H4 (cell line): ENCODE results near the gene CUZD1. TPM values are rescaled to one million over a fixed set of nuclear protein-coding genes. Genes with fewer than 3 reads are reported as not detected.

ENCODE experiments used
- DNase-seq: peaks from one replicate; pipeline ENCODE4 v3.0.0-alpha.2; 2015; ENCODE audit warnings: low spot score
- total RNA-seq: library from RNA; depleted of rRNA; stranded (reverse); fragments of >200 nt; shearing (Covaris generic); gene quantifications from 2 replicates; pipeline ENCODE4 v1.2.3, GENCODE V29; 2014

Gene CUZD1
- total RNA-seq, 1 experiment from 2014 or later = 0.99 TPM

DNA sequence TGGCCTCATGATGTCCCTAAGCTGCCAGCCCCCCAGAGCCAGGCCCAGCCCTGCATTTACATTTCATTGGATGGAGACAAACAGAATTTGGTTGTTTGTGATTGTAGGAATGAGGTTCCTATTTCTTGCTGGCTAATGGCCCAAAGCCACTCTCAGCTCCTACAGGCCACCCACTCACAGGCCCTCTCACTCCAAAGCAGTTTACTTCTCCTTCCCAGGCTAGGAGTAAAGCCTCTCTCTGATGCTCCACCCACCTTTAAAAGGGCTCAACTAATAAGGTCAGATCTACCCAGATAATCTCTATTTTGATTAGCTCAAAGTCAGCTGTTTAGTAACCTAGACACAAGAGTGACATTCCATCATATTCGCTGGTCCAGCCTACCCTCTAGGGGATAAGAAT is 11.2 kb upstream of the CUZD1 start:
- DNase-seq = no peak

DNA sequence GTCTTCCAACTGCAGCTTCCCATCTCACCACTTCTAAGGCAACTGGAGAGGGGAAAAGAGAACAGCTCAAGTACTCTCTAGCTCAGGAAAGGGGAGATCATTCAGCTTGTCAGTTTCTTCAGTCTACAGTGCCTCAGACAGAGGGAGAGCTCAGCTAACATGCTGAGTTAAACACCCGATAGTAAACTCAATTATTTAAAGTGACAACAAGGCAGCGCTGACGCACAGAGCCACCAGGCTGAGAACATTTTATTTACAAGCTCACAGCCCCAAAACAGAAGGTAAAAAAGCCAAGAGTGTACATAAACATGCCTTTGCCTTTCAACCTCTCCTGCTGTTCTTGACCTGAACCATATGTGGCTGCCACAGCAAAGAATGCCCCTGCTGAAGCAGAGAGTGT is 10.1 kb upstream of the CUZD1 start:
- DNase-seq = no peak

DNA sequence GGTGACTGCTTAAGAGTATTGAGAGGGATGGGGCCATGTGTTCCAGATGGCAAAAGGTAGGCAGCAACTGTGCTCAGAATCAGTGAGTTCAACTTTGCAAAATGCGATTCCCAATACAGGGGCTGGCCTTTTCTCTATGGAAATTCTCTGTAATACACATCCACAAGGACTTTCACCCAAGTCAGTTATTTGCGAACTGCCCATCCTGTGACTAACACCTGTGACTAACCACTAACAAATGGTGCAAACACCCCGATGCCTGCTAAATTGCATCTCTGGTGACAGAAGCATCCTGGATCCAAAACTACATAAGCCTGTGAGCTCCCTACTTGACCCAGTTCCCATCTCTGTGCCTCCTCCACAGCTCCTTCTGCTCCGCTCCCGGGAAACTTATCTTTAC is 9.0 kb upstream of the CUZD1 start:
- no peak for DNase-seq

DNA sequence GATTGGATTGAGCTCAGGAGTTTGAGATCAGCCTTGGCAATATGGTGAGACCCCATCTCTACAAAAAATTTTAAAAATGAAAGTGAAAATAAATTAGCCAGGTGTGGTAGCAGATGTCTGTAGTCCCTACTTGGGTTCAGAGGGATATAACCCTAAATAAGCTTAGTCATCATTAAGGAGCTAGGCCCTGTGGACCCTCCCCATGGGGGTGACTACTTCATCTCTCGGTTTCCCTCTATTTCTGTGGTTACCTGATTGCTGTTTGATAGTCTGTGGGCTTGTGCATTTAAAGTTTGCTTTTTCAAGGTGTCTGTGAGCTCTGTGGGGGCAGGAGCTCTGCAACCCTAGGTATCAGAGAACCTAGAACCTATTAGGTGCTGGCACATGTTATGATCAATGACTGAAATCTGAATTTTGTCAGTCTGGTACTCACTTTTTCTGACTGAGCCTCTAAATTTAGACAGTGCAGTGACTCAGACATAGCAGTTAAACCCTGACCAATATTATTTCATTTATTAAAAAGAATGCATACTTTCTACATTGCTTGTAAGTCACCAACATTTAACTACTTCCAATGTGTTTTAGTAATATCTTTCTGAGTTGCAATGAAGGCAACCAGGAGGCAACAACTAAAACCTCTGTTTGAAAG is 8.1 kb upstream of the CUZD1 start:
- DNase-seq = no peak

DNA sequence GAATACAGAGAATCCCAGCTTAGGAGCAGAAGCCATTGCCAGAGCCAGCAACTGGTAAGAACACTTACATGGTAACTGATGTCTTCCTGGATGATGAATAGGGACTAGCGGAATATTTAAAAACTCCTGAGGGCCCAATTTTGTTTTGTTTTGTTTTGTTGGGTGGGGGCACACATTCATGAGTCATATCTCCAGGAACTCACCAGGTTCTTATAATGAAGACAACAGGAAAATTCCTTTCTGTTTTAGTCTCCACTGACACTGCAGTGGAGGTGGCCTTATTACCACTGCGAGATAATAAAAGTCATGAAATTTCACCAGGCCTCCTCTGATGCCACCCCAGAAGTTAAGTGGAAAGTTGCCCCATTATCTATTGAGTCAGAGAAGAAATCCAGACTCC is 6.6 kb upstream of the CUZD1 start:
- no peak for DNase-seq

DNA sequence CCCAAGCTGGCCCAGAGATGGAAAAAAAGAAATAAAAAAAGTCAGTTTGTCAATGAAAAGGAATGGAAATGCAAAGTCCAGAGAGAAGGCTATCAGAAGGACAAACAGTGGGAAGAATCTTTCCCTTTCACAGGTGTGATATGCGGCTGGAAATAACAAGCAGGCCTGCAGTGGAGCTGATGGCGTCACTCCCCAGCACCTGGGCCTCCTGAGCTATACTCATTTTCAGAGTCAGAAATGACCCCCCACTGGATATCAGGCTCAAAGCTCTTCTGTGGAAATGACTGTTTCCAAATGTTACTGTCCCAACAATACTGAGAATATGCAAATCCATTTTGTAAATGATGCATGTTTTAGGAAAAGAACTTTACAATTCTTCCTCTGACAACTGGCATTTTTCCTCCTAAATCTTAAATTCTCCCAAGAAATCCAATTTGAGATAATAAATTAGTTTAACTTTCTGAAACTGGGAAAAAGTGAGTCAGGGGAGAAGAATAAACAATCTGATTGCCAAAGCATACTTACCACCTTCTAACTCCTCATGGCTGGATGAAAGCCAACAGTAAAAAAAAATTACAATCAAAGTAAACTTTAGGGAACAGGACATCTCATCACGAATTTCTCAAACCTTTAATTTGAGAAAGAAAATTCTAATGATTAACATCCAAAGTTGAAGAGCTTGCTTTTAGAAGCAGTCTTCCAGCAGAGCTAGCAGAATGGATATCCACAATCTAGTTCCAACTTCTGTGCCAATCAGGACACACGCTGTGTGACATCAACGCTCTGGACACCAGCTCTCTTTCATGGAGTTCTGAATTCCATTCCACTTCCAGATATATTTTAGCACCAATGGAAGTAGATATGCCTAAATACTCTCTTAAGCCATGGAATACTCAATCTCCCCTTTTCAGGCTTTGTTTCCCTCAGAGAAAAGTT is 5.3 kb upstream of the CUZD1 start:
- no peak for DNase-seq

DNA sequence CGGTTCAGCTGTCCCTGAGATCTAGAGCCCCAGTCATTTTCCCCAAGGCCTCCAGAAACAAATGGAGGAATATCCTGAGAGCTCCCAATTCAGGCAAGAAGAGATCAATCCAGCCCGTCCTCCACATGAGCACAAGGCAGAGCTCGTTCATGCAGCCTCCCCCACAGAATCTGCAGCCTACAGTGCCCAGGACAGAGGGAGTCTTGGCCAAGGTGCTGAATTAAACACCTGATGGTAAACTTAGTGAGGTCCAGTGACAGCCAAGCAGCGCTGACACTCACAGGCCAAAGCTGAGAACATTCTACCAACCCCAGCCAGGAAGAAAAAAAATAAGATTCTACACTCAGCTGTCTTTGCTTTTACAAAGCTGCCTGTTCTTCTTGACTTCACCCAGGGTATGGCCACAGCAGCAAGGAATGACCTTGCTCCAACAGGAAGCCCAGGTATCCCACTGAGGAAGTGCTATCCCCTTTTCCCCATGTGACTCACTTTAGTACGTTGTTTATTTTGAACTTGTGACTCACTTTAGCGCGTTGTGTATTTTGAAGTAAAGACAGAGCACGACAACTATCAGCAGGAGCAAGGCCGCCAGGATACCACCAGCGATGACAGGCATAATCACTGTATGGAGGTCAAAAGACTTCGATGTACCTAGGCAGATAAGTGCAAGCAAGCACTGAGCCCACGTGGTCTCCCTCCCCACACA is 4.4 kb upstream of the CUZD1 start:
- DNase-seq = peak; percentile 56

DNA sequence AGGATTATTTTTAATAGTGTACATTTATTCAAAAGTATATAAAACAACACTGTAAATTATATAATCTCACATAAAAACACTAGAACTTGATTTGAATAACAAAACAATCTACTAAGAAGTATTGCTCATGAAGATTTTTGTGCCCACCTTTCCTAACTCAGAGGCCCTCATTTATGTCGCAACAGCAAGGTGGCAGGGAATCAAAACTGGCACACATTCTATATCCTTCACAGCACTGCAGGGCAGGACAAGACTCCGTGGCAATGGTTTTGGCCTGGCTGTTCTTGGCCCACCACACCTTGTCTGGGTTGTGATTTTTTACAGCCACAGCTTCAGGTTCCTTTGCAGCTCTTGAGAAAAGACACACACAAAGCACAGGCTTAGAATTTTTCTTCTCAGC is 3.4 kb upstream of the CUZD1 start:
- DNase-seq = no peak

DNA sequence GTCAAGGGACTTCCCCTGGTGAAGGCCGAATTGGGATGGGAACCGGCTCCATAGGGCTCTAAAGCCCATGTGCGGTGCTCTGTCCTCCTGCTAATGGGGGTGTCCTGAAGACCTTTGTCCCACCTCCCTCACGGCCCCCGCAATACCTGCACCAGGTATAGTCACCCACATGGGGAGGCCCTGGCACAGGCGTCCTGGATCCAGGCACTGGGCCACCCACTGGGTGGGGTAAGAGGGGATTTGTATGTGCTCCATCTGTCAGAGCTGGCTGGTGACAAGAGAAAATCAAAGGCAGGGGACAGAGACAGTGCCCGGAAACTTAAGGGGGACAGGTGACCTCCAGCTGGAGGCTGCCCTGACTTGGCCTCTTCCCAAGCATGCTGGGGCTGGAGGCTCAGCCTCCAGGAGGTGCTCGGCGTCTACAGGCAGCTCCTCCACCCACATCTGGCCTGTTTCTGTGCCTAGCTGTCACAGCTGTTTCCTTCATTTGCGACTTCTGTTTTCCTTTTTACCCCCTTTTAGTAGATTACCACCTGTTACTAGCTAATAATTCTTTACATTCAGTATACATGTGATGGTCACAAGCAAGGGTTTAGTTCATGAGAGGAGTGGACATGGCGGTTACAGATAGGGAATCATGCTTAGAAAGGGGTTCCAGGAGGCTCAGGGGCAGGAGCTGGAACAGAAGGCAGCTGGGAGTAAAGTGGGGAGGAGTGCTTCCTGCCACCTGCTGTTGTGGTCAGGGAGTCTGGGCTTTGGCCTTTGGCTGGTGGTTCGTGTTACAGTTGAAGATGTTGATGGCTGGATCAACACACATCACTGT is 2.3 kb upstream of the CUZD1 start:
- DNase-seq = peak; percentile 39

DNA sequence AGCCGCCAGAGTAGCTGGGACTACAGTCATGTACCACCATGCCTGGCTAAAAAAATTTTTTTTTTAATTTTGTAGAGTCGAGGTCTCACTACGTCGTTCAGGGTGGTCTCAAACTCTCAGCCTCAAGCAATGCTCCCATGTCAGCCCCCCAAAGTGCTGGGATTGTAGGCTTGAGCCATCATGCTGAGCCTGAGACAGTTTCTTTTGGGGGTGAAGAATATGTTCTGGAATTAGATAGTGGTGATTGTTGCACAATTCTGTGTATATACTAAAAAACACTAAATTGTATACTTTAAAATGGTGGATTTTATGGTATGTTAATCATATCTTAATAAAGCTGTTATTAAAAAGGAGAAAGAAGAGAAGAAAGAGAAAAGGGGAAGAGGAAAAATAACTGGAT is 1.5 kb downstream of the CUZD1 start:
- no peak for DNase-seq

DNA sequence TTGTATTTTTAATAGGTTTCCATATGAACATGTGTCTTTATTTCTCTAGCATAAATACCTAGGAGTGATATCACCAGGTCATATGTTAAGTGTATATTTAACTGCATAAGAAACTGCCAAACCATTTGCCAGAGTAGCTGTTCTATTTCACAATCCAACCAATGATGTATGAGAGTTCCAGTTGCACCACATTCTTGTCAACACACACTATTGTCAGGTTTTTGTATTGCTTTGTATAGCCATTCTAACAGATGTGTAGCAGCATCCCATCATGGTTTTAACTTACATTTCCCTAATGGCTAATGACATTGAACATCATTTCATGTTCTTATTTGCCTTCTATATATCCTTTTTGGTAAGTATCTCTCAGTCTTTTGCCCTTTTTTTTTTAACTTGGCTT is 4.1 kb downstream of the CUZD1 start:
- DNase-seq = no peak

DNA sequence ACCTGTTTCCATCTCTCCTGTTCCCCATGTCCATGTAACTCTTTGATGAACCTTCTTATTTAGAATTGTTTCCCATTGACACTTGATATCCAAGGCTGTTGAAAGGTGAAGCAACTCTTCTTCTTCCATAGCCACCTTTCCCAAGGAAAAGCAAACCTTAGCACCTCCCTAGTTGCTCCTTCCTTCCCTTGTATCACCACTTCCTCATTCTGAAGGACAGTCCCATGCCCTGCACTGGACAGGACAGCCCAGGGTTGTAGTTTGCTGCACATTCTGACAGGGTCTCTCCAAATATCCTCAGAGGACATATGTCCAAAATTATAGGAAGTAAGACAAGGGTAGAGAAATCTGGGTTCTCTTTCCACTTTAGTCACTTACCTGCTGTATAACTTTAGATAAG is 6.2 kb downstream of the CUZD1 start:
- no peak for DNase-seq

DNA sequence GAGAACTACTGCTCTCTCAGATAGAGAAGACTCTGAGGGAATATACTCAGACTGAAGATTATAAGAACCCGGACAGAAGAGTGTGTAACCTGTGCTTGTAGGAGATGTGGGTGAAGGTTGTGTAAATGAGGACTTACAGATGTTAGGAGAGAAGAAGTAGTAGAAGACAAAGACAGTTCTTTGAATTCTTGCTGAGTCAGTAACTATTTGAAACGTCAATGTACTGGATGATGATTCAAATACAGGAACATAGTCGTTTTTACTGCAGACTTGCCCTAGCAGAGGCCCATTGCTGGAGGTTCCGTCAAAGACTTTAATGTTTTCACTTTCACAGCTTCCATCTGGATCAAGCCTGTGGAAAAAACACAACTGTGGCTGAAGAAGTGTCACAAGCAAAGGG is 6.8 kb downstream of the CUZD1 start:
- DNase-seq = no peak

DNA sequence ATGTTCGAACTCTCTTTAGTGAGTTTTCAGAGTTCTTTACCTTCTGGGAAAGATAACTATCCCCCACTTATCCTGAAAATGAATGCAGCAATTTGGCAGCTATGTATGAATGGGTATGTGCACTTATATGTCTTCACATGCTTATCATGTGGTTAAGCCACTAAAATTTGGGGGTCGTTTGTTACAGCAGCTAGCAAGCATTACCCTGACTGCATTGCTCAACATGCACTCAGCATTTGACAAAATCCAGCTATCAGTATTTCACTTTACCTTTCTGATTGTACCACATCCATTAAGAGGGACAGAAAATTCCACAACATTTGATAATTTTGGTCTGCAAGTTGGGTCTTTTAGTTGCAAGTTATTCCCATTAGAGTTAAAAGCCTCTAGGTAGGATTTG is 9.7 kb downstream of the CUZD1 start:
- no peak for DNase-seq

DNA sequence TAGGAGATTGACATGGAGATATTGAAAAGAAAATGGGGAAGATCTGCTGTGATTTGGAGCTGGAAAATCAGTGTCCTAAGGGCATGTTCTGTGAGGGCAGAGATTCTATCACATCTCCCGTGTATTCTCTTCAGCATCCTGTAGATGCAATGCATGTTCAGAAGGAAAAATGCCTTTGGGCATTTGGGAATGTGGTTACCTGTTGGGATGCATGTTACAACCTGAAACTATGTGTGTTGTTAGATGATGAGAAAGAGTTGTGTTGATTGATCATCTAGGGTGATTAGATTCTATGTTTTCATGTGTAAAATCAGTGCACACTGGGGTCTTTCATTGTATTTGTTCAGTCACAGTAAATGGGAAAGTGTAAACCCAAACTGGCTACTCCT is 14.7 kb downstream of the CUZD1 start:
- no peak for DNase-seq

DNA sequence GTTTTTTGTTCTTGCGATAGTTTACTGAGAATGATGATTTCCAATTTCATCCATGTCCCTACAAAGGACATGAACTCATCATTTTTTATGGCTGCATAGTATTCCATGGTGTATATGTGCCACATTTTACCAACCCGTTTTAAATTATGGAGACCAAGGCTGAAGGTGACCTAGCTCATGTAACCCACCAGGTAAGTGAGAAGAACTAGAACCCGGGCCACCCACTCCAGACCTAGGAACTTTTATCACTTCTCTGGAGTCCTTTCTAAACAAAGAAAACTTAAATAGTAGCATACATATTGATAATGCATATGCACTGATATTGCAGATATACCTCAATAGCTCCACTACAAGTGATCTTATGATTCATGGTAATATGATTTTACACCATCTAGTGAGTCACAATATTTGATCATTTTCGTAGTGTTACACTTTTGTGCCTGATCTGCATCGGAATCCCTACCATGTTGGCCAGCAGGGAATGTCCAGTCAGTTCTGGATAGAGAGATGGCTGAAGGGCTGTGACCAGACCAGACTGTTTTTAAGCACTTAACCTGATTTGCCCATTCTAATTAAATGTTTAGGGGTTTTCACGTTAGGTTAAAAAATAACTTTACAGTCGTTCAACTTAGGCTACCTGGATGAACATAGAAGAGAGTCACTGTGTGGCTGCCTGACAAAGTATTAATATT is 15.2 kb downstream of the CUZD1 start:
- DNase-seq = no peak

DNA sequence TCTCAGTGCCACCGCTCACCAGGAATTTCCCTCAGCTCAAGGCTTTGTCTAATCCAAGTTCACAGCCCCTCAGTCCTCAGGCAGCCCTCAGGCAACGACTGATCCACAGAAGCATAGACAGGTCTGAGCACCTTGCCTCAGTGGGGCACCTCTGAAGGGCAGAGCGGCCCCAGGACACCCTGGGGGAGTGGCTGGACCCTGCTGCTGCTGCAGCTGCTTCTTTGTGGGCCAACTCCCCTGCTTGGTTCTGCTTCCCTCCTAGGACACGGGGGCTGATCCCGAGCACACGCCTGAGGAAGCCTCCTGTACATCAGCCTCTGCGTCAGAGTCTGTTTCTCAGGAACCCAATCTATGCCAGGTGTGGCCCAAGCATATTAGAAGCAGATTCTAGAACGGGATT is 16.2 kb downstream of the CUZD1 start:
- DNase-seq = no peak

DNA sequence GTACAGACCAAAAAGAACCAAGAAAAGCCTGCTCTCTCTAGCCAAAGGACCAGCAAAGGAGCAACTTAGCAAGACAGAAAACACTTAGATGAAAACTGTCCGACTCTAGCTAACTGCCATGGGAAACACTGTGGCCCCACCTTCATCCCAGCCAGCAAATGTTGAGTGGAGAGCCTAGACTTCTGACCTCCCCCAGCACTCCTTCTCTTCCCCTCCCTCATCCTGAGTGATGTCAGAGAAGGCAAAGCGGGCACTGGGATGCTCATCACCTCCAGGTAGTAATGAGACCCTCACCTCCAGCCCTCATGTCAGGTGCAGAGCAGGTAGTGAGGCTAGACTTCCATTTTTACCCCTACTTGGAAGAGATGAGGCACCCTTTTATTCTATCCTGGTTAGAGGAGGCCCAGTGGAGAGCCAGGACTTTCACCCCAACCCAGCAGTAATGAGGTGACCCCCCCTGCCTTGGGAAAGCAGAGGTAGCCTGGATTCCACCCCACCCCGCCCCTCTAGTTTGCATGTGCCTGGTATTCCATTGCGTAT is 16.9 kb downstream of the CUZD1 start:
- DNase-seq = no peak

DNA sequence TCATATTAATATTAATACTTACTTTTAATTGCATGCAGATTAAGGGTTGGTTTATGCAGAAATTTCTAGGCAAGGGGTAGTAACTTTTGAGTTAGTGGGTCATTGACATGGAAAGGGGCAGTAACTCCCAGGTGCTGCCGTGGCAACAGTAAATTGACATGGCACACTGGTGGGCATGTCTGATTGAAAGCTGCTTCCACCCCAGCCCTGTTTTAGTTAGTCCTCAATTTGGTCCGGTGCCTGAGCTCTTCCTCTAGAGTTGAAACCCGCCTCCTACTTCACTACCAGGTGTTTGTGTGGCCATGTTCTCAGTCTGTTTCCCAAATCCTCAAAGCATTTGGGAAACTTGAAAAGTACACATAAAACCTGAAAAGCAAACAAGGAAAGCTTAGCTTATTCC is 18.4 kb downstream of the CUZD1 start:
- no peak for DNase-seq

DNA sequence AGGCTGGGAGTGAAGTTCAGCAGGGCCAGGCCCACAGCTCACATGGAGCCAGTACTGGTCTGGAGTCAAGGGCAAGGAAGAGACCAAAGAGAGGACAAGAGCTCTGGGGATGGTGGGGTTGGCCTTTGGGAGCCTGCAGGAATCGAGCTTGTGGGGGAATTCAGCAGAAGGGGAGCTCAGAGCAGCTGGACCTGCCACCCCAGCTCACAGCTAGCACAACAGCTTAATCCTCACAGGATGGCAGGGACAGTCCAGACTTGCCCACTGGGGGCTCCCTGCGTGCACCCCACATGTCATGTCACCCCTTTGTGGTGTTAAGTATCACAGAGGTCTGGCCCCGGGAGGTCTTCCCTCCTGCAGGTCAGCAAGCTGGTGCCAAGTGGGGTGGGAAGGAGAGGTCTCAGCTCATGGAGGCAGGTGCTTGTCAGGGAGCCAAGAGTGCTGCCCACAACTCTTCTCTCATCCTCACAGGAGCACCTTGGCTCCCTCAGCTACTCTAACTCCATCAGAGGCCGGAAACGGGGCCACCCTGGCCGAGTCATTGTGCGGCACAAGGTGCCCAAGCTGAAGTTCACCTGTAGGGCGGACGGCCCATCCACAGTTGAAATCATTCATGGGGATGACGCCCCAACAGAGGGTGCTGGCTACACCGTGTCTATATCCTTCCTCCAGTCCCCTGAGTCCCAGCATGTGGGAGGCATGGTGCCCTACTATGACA is 22.5 kb downstream of the CUZD1 start:
- no peak for DNase-seq
